SU-DHL-6 (cell line): ENCODE measurements around the gene IER3.

ENCODE experiments used
- EZH2phosphoT487 ChIP-seq: fragments of 200-600 bp; sonication (generic), shearing (Covaris generic); conservative IDR thresholded peaks from 2 replicates; pipeline ENCODE4 v1.6.1; 2018; ENCODE audit warnings: mild to moderate bottlenecking, antibody characterized with exemption, low read length, moderate library complexity, mixed read lengths
- TF ChIP-seq, protein P1 (sequence below): fragments of 200-600 bp; sonication (generic); IDR thresholded peaks from one replicate; pipeline ENCODE4 v1.5.1; 2017; ENCODE audit warnings: antibody characterized with exemption, mild to moderate bottlenecking, low read length, moderate library complexity; ENCODE audit not compliant: insufficient read depth, poor library complexity, severe bottlenecking

DNA sequence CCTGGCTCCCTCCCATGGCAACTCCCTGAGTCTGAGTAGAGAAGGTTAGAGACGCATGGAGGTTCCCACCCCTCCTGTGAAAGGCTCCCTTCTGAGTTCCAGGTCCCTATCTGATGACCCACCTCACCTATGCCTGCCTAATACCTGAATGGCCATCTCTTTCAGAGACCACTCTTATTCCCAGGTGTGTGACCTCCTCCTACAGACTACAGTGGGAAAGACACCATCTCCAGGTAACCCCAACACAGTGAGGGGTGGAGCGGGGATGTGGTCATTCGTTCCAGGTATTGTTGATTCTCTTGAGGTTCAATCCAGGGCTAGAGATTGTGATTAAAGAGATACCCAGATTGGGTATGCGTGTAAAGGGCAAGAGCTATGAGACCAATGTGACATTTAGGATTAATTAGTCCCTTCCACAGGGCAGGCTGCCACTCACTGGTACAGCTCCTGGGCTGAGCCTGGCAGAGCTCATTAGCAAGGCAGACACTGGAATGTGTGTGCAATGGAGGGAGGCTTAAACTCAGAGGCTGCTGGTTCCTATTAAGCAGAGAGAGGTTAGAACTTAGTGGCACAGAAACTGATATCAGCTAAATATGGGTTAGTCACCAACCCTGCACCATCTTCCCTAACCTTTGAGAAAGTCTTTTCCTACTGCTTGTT is 46.5 kb upstream of the IER3 start:
- TF ChIP-seq, protein P1, sequence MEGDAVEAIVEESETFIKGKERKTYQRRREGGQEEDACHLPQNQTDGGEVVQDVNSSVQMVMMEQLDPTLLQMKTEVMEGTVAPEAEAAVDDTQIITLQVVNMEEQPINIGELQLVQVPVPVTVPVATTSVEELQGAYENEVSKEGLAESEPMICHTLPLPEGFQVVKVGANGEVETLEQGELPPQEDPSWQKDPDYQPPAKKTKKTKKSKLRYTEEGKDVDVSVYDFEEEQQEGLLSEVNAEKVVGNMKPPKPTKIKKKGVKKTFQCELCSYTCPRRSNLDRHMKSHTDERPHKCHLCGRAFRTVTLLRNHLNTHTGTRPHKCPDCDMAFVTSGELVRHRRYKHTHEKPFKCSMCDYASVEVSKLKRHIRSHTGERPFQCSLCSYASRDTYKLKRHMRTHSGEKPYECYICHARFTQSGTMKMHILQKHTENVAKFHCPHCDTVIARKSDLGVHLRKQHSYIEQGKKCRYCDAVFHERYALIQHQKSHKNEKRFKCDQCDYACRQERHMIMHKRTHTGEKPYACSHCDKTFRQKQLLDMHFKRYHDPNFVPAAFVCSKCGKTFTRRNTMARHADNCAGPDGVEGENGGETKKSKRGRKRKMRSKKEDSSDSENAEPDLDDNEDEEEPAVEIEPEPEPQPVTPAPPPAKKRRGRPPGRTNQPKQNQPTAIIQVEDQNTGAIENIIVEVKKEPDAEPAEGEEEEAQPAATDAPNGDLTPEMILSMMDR, result no peak
- TF ChIP-seq EZH2phosphoT487, result no peak
